Measurements from ENCODE around the gene DSTYK.

DSTYK gene

DNA sequence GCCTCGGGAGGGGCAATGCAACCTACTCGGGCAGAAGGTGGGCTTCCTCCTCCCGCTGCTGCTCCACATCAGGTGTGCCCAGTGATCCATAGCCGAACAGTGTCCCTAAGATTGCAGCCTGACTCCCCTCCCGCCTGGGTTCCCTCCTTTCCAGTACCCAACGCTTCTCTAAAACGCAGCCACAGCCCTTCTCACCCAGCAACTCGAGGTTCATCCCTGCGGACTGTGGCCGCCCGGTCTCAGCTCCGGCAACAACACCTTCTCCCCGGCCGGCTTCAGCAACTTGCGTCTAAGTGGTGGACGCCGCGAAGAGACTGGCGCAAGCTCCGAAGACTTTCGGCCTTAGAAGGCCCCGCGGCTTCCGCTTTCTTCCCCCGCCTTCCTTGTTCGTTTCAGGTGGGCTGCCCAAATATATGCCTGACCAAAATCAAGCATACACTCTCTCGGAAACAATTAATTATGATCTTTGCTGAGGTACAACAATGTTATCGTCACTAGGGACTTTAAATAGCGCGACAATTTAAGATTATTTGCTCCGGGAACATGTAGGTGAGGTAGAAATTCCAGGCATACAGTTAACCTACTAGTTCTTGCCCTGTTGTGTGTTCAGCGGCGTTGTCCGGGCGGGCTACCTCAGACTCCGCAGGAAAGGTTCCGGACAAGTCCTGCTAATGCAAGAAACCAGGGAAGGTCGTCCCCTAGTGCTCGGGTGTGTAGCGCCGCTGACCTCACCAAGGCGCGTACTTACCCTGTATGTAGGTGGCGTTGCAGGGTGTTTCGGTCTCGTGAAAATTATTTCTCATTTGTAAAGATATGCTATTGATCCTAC is 89.6 kb downstream of the DSTYK start, which contains the start of gene RBBP5:
Gene RBBP5, minus strand, starts transcription at position 319 of the 829 bp plus-strand sequence. Its CDS starts 105 bp downstream, at position 214.
- no peaks in the 10 kb centered on the region for H3K36me3 ChIP-seq (ENCODE audit: insufficient read depth, low read length)
- H3K79me2 ChIP-seq (ENCODE audit: insufficient read depth, low read length), result peaks cover 46% of the 10 kb centered on the region
- no peaks in the 10 kb centered on the region for H3K9me3 ChIP-seq (ENCODE audit: insufficient read depth, low read depth, low read length)
- H3K4me1 ChIP-seq (ENCODE audit: insufficient read depth, low read length, poor library complexity, severe bottlenecking), result peaks cover 38% of the 10 kb centered on the region
- no peaks in the 10 kb centered on the region for H3K9me2 ChIP-seq (replicated peaks; ENCODE audit: low read depth, low read length)
- peak within 1 kb of the TSS; percentile 96 for H3K9ac ChIP-seq (ENCODE audit: low read depth, low read length, poor library complexity, severe bottlenecking)
- H3F3A ChIP-seq (ENCODE audit: low read depth), result peaks cover 3% of the 10 kb centered on the region; the same call in 1 of the 2 replicates
- H4K20me1 ChIP-seq (ENCODE audit: insufficient read depth, low read length, poor library complexity, severe bottlenecking), result peaks cover 38% of the 10 kb centered on the region
- peak within 1 kb of the TSS; percentile 97 for H2AFZ ChIP-seq (ENCODE audit: low read length)
- H3K27me3 ChIP-seq (ENCODE audit: insufficient read depth, low read length, poor library complexity, severe bottlenecking), result no peaks in the 10 kb centered on the region
- peak within 1 kb of the TSS; percentile 93 for H3K4me2 ChIP-seq (ENCODE audit: low read depth, low read length, poor library complexity, severe bottlenecking)
- no peak for TF ChIP-seq EZH2phosphoT487 (IDR thresholded peaks at IDR 0.05; ENCODE audit: borderline replicate concordance)
- TF ChIP-seq, protein P1, sequence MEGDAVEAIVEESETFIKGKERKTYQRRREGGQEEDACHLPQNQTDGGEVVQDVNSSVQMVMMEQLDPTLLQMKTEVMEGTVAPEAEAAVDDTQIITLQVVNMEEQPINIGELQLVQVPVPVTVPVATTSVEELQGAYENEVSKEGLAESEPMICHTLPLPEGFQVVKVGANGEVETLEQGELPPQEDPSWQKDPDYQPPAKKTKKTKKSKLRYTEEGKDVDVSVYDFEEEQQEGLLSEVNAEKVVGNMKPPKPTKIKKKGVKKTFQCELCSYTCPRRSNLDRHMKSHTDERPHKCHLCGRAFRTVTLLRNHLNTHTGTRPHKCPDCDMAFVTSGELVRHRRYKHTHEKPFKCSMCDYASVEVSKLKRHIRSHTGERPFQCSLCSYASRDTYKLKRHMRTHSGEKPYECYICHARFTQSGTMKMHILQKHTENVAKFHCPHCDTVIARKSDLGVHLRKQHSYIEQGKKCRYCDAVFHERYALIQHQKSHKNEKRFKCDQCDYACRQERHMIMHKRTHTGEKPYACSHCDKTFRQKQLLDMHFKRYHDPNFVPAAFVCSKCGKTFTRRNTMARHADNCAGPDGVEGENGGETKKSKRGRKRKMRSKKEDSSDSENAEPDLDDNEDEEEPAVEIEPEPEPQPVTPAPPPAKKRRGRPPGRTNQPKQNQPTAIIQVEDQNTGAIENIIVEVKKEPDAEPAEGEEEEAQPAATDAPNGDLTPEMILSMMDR (conservative IDR thresholded peaks at IDR 0.05; ENCODE audit: low read length), result peak; percentile 80
- peak within 1 kb of the TSS; percentile 100 for H3K4me3 ChIP-seq (ENCODE audit: low read length, poor library complexity, severe bottlenecking)

DNA sequence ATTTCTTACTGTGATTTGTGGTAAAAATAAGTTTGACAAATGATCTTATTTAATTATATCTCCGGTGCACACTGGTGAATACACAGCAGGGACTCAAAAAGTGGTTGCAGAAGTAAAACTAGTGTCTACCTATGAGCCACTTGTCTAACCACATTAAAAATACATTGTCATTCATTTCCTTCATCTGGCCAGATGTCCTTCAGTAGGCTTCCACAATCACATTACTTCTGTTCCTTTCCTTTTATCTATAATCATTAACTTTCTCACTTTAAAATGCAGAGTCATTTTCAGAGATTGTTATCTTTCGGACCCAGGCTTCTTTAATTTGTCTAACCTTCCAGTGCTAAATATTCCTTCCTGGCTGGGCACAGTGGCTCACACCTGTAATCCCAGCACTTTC is 92.8 kb downstream of the DSTYK start:
- H3K4me2 ChIP-seq (ENCODE audit: low read depth, low read length, poor library complexity, severe bottlenecking), result peak overlapping the region; percentile 93
- peaks cover 3% of the 10 kb centered on the region; the same call in 1 of the 2 replicates for H3F3A ChIP-seq (ENCODE audit: low read depth)
- H3K79me2 ChIP-seq (ENCODE audit: insufficient read depth, low read length), result peaks cover 70% of the 10 kb centered on the region
- no peaks in the 10 kb centered on the region for H3K9me3 ChIP-seq (ENCODE audit: insufficient read depth, low read depth, low read length)
- H3K27me3 ChIP-seq (ENCODE audit: insufficient read depth, low read length, poor library complexity, severe bottlenecking), result no peaks in the 10 kb centered on the region
- no peaks in the 10 kb centered on the region for H3K9me2 ChIP-seq (replicated peaks; ENCODE audit: low read depth, low read length)
- H3K4me3 ChIP-seq (ENCODE audit: low read length, poor library complexity, severe bottlenecking), result peak overlapping the region; percentile 100
- H4K20me1 ChIP-seq (ENCODE audit: insufficient read depth, low read length, poor library complexity, severe bottlenecking), result peaks cover 44% of the 10 kb centered on the region
- H2AFZ ChIP-seq (ENCODE audit: low read length), result no peak overlapping the region
- no peak for TF ChIP-seq EZH2phosphoT487 (IDR thresholded peaks at IDR 0.05; ENCODE audit: borderline replicate concordance)
- TF ChIP-seq, protein P1 (conservative IDR thresholded peaks at IDR 0.05; ENCODE audit: low read length), result no peak
- H3K9ac ChIP-seq (ENCODE audit: low read depth, low read length, poor library complexity, severe bottlenecking), result peak overlapping the region; percentile 96
- peaks cover 16% of the 10 kb centered on the region; the same call in 1 of the 2 replicates for H3K36me3 ChIP-seq (ENCODE audit: insufficient read depth, low read length)
- H3K4me1 ChIP-seq (ENCODE audit: insufficient read depth, low read length, poor library complexity, severe bottlenecking), result peaks cover 43% of the 10 kb centered on the region

DNA sequence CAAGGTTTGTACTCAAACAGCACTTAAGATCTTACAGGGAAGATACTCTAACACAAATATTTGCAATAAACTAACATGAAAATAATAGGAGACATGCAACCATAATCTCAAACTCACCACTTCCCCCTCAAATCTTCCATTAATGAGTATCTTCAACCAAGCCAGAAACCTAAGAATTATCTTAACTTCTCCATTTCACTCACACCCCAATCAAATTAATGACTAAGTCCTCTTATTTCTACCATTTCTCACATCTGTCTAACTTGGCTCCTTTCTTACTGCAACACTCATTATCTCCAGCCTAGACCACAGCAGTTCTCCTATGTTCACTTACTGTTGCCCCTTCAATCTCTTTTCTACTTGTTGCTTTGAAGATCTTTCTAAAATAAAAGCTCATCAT is 100.1 kb downstream of the DSTYK start:
- TF ChIP-seq EZH2phosphoT487 (IDR thresholded peaks at IDR 0.05; ENCODE audit: borderline replicate concordance), result no peak
- TF ChIP-seq, protein P1 (conservative IDR thresholded peaks at IDR 0.05; ENCODE audit: low read length), result no peak
- H3K4me2 ChIP-seq (ENCODE audit: low read depth, low read length, poor library complexity, severe bottlenecking), result no peak overlapping the region
- peaks cover 5% of the 10 kb centered on the region for H4K20me1 ChIP-seq (ENCODE audit: insufficient read depth, low read length, poor library complexity, severe bottlenecking)
- H3K9me3 ChIP-seq (ENCODE audit: insufficient read depth, low read depth, low read length), result no peaks in the 10 kb centered on the region
- H3K9me2 ChIP-seq (replicated peaks; ENCODE audit: low read depth, low read length), result no peaks in the 10 kb centered on the region
- no peak overlapping the region for H2AFZ ChIP-seq (ENCODE audit: low read length)
- no peak overlapping the region for H3K4me3 ChIP-seq (ENCODE audit: low read length, poor library complexity, severe bottlenecking)
- H3K36me3 ChIP-seq (ENCODE audit: insufficient read depth, low read length), result peaks cover 43% of the 10 kb centered on the region
- no peaks in the 10 kb centered on the region for H3F3A ChIP-seq (ENCODE audit: low read depth)
- H3K9ac ChIP-seq (ENCODE audit: low read depth, low read length, poor library complexity, severe bottlenecking), result no peak overlapping the region
- no peaks in the 10 kb centered on the region for H3K27me3 ChIP-seq (ENCODE audit: insufficient read depth, low read length, poor library complexity, severe bottlenecking)
- H3K4me1 ChIP-seq (ENCODE audit: insufficient read depth, low read length, poor library complexity, severe bottlenecking), result peaks cover 4% of the 10 kb centered on the region
- peaks cover 19% of the 10 kb centered on the region for H3K79me2 ChIP-seq (ENCODE audit: insufficient read depth, low read length)
